ENCODE data around the gene GEMIN7.

GEMIN7 gene

GRCh38 chr19:45140533-45140932 lies 61.5 kb downstream of the GEMIN7 start:
- no peaks in the 10 kb centered on the region for H3K9me3 ChIP-seq (ENCODE audit: control insufficient read depth, insufficient read depth, low read length)
- H3K4me1 ChIP-seq (ENCODE audit: control insufficient read depth, insufficient read depth, low read length), result peaks cover 3% of the 10 kb centered on the region
- no peak overlapping the region for H3K9ac ChIP-seq (ENCODE audit: low read depth, low read length)
- no peaks in the 10 kb centered on the region for H3K27me3 ChIP-seq (ENCODE audit: control insufficient read depth, insufficient read depth, low read length)
- peaks cover 28% of the 10 kb centered on the region for H3K36me3 ChIP-seq (ENCODE audit: control insufficient read depth, insufficient read depth, low read length)
- H3K4me3 ChIP-seq (ENCODE audit: low read depth, low read length), result no peak overlapping the region
